Choroid plexus epithelial cell (primary cell): ENCODE measurements around the gene MIS18A.
A peak's percentile ranks its signal among the peaks of the same experiment; 100 is the strongest.

Experiments used
- DNase-seq: peaks from one replicate; pipeline ENCODE4 v3.0.0-alpha.2; 2010; ENCODE audit warnings: low read depth
- H3K4me3 ChIP-seq: 2 replicates; pipeline ENCODE4 v1.5.1; 2011; ENCODE audit warnings: low read depth, mild to moderate bottlenecking, control low read depth, low read length, moderate library complexity
- TF ChIP-seq, protein P1 (sequence below): conservative IDR thresholded peaks from 2 replicates; pipeline ENCODE4 v1.5.1; 2011; ENCODE audit warnings: low read depth, mild to moderate bottlenecking, control low read depth, inconsistent platforms, low read length, moderate library complexity

The MIS18A gene

DNA sequence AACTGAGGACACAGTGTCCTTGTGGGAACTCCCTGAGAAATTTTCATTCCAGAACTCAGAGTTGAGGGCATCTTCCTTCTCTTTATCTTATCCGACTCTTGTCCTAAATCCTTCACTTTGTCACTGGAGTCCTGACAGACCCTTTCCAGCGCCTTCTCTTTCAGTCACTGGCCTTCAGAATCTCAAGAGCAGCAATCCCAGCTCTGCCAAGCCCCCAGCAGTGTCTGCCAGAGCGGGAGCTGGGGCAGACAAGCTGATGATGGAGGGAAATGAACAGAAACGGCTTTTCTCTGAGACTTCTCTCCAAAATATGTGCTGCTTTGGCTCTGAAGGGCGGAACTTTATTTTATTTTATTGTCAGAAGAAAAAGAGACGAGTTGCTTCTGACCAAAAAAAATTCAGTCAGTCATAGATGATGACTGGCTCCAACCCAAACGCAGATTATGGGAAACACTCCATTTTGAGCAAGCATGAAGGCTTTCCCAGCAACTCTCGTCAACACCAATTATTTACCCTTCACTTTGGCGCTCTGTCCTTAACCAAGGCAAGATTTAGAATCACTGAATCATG is 32.2 kb downstream of the MIS18A start:
- H3K4me3 ChIP-seq, result no peak overlapping the region
- DNase-seq, result no peak
- TF ChIP-seq, protein P1, sequence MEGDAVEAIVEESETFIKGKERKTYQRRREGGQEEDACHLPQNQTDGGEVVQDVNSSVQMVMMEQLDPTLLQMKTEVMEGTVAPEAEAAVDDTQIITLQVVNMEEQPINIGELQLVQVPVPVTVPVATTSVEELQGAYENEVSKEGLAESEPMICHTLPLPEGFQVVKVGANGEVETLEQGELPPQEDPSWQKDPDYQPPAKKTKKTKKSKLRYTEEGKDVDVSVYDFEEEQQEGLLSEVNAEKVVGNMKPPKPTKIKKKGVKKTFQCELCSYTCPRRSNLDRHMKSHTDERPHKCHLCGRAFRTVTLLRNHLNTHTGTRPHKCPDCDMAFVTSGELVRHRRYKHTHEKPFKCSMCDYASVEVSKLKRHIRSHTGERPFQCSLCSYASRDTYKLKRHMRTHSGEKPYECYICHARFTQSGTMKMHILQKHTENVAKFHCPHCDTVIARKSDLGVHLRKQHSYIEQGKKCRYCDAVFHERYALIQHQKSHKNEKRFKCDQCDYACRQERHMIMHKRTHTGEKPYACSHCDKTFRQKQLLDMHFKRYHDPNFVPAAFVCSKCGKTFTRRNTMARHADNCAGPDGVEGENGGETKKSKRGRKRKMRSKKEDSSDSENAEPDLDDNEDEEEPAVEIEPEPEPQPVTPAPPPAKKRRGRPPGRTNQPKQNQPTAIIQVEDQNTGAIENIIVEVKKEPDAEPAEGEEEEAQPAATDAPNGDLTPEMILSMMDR, result no peak

DNA sequence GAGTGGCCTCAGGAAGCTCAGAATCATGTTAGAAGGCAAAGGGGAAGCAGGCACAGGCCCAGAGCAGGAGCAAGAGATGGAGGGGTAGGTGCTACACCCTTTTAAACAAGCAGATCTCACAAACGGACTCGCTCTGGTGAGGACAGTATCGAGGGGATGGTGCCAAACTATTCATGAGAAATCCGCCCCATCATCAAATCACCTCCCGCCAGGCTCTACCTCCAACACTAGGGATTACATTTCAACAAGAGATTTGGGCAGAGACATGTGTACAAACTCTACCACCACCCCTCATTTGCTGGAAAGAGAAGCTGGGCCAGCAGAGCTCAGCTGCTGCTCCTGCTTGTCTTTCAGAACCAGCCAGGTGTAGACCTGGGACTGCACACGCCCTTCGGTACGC is 32.9 kb downstream of the MIS18A start:
- H3K4me3 ChIP-seq, result no peak overlapping the region
- TF ChIP-seq, protein P1, result no peak

DNA sequence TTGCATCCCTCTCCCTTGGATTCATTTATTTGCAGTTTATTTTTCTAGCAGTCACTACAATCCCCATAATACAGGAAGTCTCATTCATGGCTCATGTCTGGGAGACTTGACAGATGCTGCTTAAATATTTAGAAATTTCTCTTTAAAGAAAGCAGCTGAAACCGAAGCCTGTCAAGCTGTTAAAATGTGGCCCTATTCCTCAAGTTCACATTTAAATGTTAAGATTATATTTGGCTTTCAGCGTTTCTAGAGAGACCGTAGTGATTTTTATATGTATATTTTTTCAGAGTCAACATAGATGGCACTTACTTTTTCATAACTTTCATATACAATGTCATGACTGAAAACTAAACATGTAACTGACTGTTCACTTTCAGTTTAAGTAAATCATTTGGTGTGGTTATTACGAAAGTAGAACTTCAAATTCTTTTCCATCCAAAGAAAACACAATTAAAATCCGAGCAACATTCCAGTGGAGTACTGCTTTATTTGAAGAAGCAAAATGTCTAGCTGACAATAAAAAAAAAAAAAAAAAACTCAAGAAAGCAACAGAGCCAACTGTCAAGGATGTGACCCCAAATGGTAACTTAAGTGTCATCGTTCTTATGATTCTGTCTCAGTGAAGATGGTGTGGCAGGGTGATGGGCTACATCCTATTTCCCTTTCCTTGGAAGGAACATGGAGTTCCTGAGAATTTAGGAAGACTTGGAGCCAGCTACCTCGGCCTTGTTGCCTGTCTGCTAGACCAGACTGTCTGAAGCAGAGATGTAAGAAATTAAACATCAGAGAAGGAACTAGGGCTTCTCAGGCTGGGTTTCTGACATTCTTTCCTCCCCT is 37.8 kb downstream of the MIS18A start:
- H3K4me3 ChIP-seq, result no peak overlapping the region
- peak; percentile 20 for DNase-seq
- TF ChIP-seq, protein P1, result no peak

More for the DNA sequence above, 32.9 kb downstream of the MIS18A start:
- no peak for DNase-seq

DNA sequence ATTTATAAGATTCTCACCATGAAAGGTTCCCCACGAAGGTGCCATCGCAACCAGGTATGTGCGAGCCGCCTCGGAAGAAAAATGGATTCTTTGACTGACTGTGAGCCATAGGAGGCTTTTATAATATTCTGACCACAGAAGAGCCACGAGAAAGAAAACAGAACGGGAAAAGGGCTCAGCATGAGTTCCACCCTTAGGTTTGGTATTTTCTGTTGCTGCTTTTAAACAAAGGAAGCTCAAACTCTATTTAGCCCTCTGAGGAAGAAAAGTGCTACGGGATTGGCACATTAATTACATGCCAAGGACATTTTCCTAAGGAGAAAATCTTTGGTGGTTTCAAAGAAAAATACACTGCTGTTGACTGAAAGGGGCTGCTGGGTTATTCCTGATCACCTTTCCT is 39.3 kb downstream of the MIS18A start:
- TF ChIP-seq, protein P1, result no peak
- no peak for DNase-seq
- no peak overlapping the region for H3K4me3 ChIP-seq

DNA sequence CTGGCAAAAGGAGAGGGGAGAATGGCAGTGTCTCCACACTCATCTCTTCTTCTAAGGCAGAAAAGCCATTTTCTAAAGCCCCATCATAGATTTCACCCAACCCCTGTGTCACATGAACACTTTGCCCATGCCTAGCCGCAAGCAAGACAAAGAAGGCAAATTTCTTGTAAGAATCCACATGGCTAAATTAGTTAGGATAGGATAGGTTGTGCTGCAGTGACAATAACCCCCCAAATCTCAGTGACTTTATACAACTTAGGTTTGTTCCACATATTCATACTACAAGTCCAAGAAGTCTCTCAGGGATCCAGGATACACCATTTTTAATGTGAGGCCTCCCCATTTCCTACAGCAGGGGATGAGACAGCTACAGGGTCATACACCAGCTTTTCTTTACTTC is 40.8 kb downstream of the MIS18A start:
- DNase-seq, result no peak
- H3K4me3 ChIP-seq, result no peak overlapping the region
- TF ChIP-seq, protein P1, result no peak

DNA sequence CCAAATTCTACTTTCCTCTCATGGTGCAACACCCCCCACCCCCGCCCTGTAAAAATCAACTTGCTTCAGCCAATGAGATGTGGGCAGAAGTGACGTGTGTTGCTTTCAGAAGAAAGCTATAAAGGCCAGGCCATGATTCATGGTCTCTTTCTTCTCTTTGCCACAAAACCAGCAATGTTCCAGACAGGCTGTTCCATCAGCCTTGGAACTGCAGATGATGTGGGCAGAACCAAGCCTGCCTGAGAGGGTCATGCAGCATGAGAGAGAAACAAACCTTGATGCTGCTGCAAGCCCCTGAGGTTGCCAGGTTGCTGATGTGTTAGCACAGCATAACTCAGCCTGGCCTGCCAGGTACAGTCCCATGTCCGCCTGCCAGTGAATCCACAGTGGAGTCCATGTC is 41.8 kb downstream of the MIS18A start:
- DNase-seq, result no peak
- TF ChIP-seq, protein P1, result no peak
- no peak overlapping the region for H3K4me3 ChIP-seq

DNA sequence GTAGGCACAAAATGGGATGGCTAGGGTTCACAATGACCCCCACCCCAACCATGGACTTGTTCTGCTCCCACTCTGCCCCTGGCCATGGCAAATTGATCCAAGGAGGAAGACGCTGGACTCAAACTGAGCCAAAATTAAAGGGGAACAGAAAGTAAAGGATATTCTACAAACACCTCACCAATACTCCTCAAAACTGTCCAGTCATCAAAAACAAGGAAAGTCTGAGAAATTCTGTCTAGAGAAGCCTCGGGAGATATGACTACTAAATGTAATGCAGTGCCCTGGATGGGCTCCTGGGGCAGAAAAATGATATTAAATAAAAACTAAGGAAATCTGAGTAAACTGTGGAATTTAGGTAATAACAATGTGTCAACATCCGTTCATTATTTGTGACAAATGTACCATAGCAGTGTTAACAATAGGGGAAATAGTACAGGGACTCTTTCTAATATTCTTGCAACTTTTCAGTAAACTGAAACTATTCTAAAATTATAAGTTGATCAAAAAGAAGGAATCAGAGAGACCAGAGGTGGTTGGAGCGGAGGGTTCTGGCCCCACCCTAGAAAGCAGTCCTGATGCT is 45.0 kb downstream of the MIS18A start:
- TF ChIP-seq, protein P1, result no peak
- DNase-seq, result no peak
- H3K4me3 ChIP-seq, result no peak overlapping the region
